HCT116 (cell line): ENCODE data around the gene RIF1. TPM values are rescaled to one million over a fixed set of nuclear protein-coding genes. Genes with fewer than 3 reads are reported as not detected.

Experiments
- ATAC-seq: fragments of 200-7000 bp; cut with Tn5 transposase; 2 replicates; pipeline ENCODE4 v1.9.1; 2020; ENCODE audit warnings: mild to moderate bottlenecking, moderate library complexity
- BruUV-seq: library from RNA; stranded (reverse); fragments of 400-500 nt; replicated peaks from 2 replicates; lab custom pipeline; 2021; lab: Mats Ljungman, UMichigan
- CTCF ChIA-PET: fragments of 300-600 bp; sonication (Branson Sonifier 250); formaldehyde crosslinking; loops from one replicate; lab custom pipeline; 2021; ENCODE audit warnings: antibody characterized with exemption; lab: Charles Lee
- POLR2A ChIA-PET: fragments of 300-600, 350-600 bp; sonication (Branson Sonifier 250); formaldehyde crosslinking; loops from one replicate; lab custom pipeline; 2021; ENCODE audit warnings: antibody characterized with exemption; lab: Charles Lee
- RAD21 ChIA-PET, 2 experiments: fragments of 300-600 bp; sonication (Branson Sonifier 250); formaldehyde crosslinking; loops; one replicate each; lab custom pipeline; 2023; ENCODE audit warnings: low total read pairs in 2 of 2; ENCODE audit not compliant: uncharacterized antibody in 2 of 2, unreplicated experiment in 2 of 2, low non-redundant PET in 1 of 2; lab: Charles Lee
- DNase-seq: peaks from one replicate; pipeline ENCODE4 v3.0.0-alpha.2; 2010; ENCODE audit warnings: low read depth, low spot score
- H2AFZ ChIP-seq: fragments of 200-600 bp; shearing (Covaris generic), sonication (generic); 2 replicates; pipeline ENCODE4 v1.6.1; 2017; ENCODE audit warnings: low read depth, mixed run types, mixed read lengths, antibody characterized with exemption, low read length; ENCODE audit not compliant: poor library complexity, severe bottlenecking
- H3K27ac ChIP-seq: 2 replicates; pipeline ENCODE4 v1.5.1; 2012; ENCODE audit warnings: low read depth, low read length
- H3K27me3 ChIP-seq: fragments of 200-600 bp; sonication (generic); 2 replicates; pipeline ENCODE4 v1.6.1; 2016; ENCODE audit warnings: mixed run types, low read length, mixed read lengths; ENCODE audit not compliant: insufficient read depth
- H3K36me3 ChIP-seq, 2 experiments: fragments of 200-500 bp in 1 of 2; fragments of 200-600 bp in 1 of 2; sonication (Bioruptor generic) in 1 of 2; sonication (generic) in 1 of 2; 2 replicates each; pipeline versions ENCODE4 v1.5.1 to v1.6.1; 2014 to 2016; ENCODE audit warnings: low read length in 2 of 2, inconsistent platforms in 1 of 2, mixed read lengths in 1 of 2, mixed run types in 1 of 2; ENCODE audit not compliant: insufficient read depth in 2 of 2, control insufficient read depth in 1 of 2
- H3K4me1 ChIP-seq, 2 experiments: fragments of 200-600 bp in 1 of 2; sonication (generic) in 1 of 2; 2 replicates each; pipeline versions ENCODE4 v1.5.1 to v1.6.1; 2012 to 2017; ENCODE audit warnings: low read length in 2 of 2, inconsistent platforms in 1 of 2, mild to moderate bottlenecking in 1 of 2, mixed read lengths in 1 of 2, mixed run types in 1 of 2, moderate library complexity in 1 of 2; ENCODE audit not compliant: insufficient read depth in 2 of 2, control insufficient read depth in 1 of 2
- H3K4me2 ChIP-seq: fragments of 200-600 bp; sonication (generic); 2 replicates; pipeline ENCODE4 v1.6.1; 2017; ENCODE audit warnings: mixed run types, low read length, mixed read lengths
- H3K4me3 ChIP-seq, 2 experiments: fragments of 200-600 bp in 1 of 2; sonication (generic) in 1 of 2; replicated peaks in 1 of 2; 2 replicates each; pipeline ENCODE4 v1.5.1; 2011 to 2016; ENCODE audit warnings: low read length in 2 of 2, control low read depth in 1 of 2, low read depth in 1 of 2, mild to moderate bottlenecking in 1 of 2, mixed read lengths in 1 of 2, mixed run types in 1 of 2
- H3K79me2 ChIP-seq: fragments of 200-600 bp; sonication (generic); 2 replicates; pipeline ENCODE4 v1.6.1; 2017; ENCODE audit warnings: mild to moderate bottlenecking, mixed run types, low read length, moderate library complexity, mixed read lengths; ENCODE audit not compliant: insufficient read depth
- H3K9ac ChIP-seq: fragments of 200-600 bp; sonication (generic); 2 replicates; pipeline ENCODE4 v1.6.1; 2016; ENCODE audit warnings: low read length, mixed read lengths
- H3K9me2 ChIP-seq: fragments of 200-600 bp; sonication (generic), shearing (Covaris generic); 2 replicates; pipeline ENCODE4 v1.6.1; 2017; ENCODE audit warnings: mixed run types, mild to moderate bottlenecking, moderate library complexity; ENCODE audit not compliant: insufficient read depth
- H3K9me3 ChIP-seq, 2 experiments: fragments of 200-500 bp in 1 of 2; fragments of 200-600 bp in 1 of 2; sonication (Bioruptor generic) in 1 of 2; sonication (generic) in 1 of 2; 2 replicates each; pipeline ENCODE4 v1.6.1; 2014 to 2017; ENCODE audit warnings: low read length in 2 of 2, mixed read lengths in 2 of 2, inconsistent platforms in 1 of 2, low read depth in 1 of 2, mild to moderate bottlenecking in 1 of 2, mixed run types in 1 of 2, moderate library complexity in 1 of 2; ENCODE audit not compliant: control insufficient read depth in 1 of 2, insufficient read depth in 1 of 2
- H4K20me1 ChIP-seq: fragments of 200-600 bp; sonication (generic), shearing (Covaris generic); 2 replicates; pipeline ENCODE4 v1.6.1; 2017; ENCODE audit warnings: mixed run types, mild to moderate bottlenecking, moderate library complexity; ENCODE audit not compliant: insufficient read depth
- ATF3 ChIP-seq: IDR thresholded peaks from 2 replicates; pipeline ENCODE4 v1.6.1; 2012
- CEBPB ChIP-seq: IDR thresholded peaks from 2 replicates; pipeline ENCODE4 v1.6.1; 2012; ENCODE audit warnings: low read depth
- ELF1 ChIP-seq: IDR thresholded peaks from 2 replicates; pipeline ENCODE4 v1.6.1; 2012; ENCODE audit warnings: low read depth, borderline replicate concordance
- EZH2 ChIP-seq: fragments of 200-600 bp; sonication (generic); IDR thresholded peaks from 2 replicates; pipeline ENCODE4 v1.6.1; 2017; ENCODE audit warnings: antibody characterized with exemption, mixed run types
- MAX ChIP-seq: IDR thresholded peaks from 2 replicates; pipeline ENCODE4 v1.6.1; 2012
- POLR2AphosphoS5 ChIP-seq: IDR thresholded peaks from 2 replicates; pipeline ENCODE4 v1.6.1; 2011; ENCODE audit warnings: mild to moderate bottlenecking, low read depth, low read length, moderate library complexity
- REST ChIP-seq: IDR thresholded peaks from 2 replicates; pipeline ENCODE4 v1.6.1; 2012; ENCODE audit warnings: low read depth
- SIN3A ChIP-seq: IDR thresholded peaks from 2 replicates; pipeline ENCODE4 v1.6.1; 2012; ENCODE audit warnings: low read depth
- SP1 ChIP-seq: IDR thresholded peaks from 2 replicates; pipeline ENCODE4 v1.6.1; 2012; ENCODE audit warnings: low read depth
- SRF ChIP-seq: IDR thresholded peaks from 2 replicates; pipeline ENCODE4 v1.6.1; 2012; ENCODE audit warnings: low read depth
- TCF7L2 ChIP-seq: IDR thresholded peaks from 2 replicates; pipeline ENCODE4 v1.7.0; 2011; ENCODE audit warnings: borderline replicate concordance, inconsistent platforms; ENCODE audit not compliant: insufficient read depth, insufficient read length; ENCODE audit errors: extremely low read depth
- ZBTB33 ChIP-seq: IDR thresholded peaks from 2 replicates; pipeline ENCODE4 v1.6.1; 2011; ENCODE audit warnings: mild to moderate bottlenecking, low read length, moderate library complexity; ENCODE audit not compliant: insufficient replicate concordance; ENCODE audit errors: extremely low read depth
- ZFX ChIP-seq: fragments of 450-650 bp; IDR thresholded peaks from 2 replicates; pipeline ENCODE4 v1.6.1; 2017
- ZNF274 ChIP-seq: fragments of 200-500 bp; sonication (Bioruptor generic); IDR thresholded peaks from 2 replicates; pipeline ENCODE4 v1.6.1; 2014; ENCODE audit warnings: mild to moderate bottlenecking, low read depth, low read length, inconsistent platforms
- intact Hi-C: fragments of 100-400 bp; cut with micrococcal nuclease; formaldehyde crosslinking; loops from 2 replicates; pipeline ENCODE4 v1.10.0; 2022
- total RNA-seq: library from RNA; stranded (reverse); gene quantifications from one replicate; pipeline ENCODE4 v1.2.1, GENCODE V29; 2021; ENCODE audit not compliant: unreplicated experiment

Gene RIF1
- total RNA-seq, 1 experiment from 2014 or later, result 48.0 TPM

- no peak for TF ChIP-seq TCF7L2
- TF ChIP-seq EZH2, result no peak
- no peak for TF ChIP-seq ELF1
- no peak for TF ChIP-seq SRF
- TF ChIP-seq SP1, result no peak
- no peak for TF ChIP-seq POLR2AphosphoS5
- TF ChIP-seq CEBPB, result no peak
Measured at GRCh38 chr2:151498178-151498577, 88.5 kb downstream of the RIF1 start (continued).

GRCh38 chr2:151506170-151506569 is 96.5 kb downstream of the RIF1 start:
- POLR2A ChIA-PET, result no interaction called here
- no peaks in the 10 kb centered on the region for H3K27me3 ChIP-seq
- peaks cover 3% of the 10 kb centered on the region; the same call in 1 of the 2 replicates for H4K20me1 ChIP-seq

GRCh38 chr2:151508519-151508918 is 98.8 kb downstream of the RIF1 start:
- Histone ChIP-seq H3K4me2 (no peak overlapping the region), H3K4me1 (no peaks in the 10 kb centered on the region), H3K36me3 (no peaks in the 10 kb centered on the region; a peak in 1 of 4 replicates), H3K27ac (no peak overlapping the region), H3K4me3 (no peak overlapping the region), H3K9me3 (no peaks in the 10 kb centered on the region), H3K27me3 (no peaks in the 10 kb centered on the region), H2AFZ (no peak overlapping the region), H3K9ac (no peak overlapping the region), H3K9me2 (no peaks in the 10 kb centered on the region), H4K20me1 (peaks cover 2% of the 10 kb centered on the region; the same call in 1 of the 2 replicates), H3K79me2 (no peaks in the 10 kb centered on the region)
- ChIA-PET RAD21 (no interaction called here), POLR2A (no interaction called here), CTCF (no interaction called here)
- DNase-seq (no peak), ATAC-seq (no peak)
- intact Hi-C loops, result no loop called here
- no TSS peak for BruUV-seq
- TF ChIP-seq MAX (no peak), POLR2AphosphoS5 (no peak), EZH2 (no peak), ZFX (no peak), CEBPB (no peak), SP1 (no peak), REST (no peak), SIN3A (no peak), ATF3 (no peak), ZBTB33 (no peak)

More at GRCh38 chr2:151506170-151506569, 96.5 kb downstream of the RIF1 start:
- Histone ChIP-seq H3K4me1 (no peaks in the 10 kb centered on the region), H3K9me3 (no peaks in the 10 kb centered on the region)
- no TSS peak for BruUV-seq
- CTCF ChIA-PET, result no interaction called here
- TF ChIP-seq ZNF274 (no peak), SRF (no peak), ZFX (no peak)
- TF ChIP-seq, all 23 proteins: peak for 0
- intact Hi-C loops, result no loop called here
- Histone ChIP-seq H3K9ac (no peak overlapping the region), H2AFZ (no peak overlapping the region), H3K4me2 (no peak overlapping the region), H3K79me2 (no peaks in the 10 kb centered on the region), H3K36me3 (no peaks in the 10 kb centered on the region; a peak in 1 of 4 replicates), H3K27ac (no peak overlapping the region), H3K4me3 (no peak overlapping the region), H3K9me2 (no peaks in the 10 kb centered on the region)
- ATAC-seq (no peak), DNase-seq (no peak)
- RAD21 ChIA-PET, result no interaction called here
